CD4-positive, CD25-positive, alpha-beta regulatory T cell (primary cell): ENCODE measurements around the gene KRTAP10-7. TPM values are rescaled to one million over a fixed set of nuclear protein-coding genes. Genes with fewer than 3 reads are reported as not detected.
A peak's percentile ranks its signal among the peaks of the same experiment; 100 is the strongest.
"Not testable (repeated sequence)": the region's sequence is repeated elsewhere in the genome, so short reads cannot be mapped to it uniquely, and the experiment has no call there.

ENCODE experiments used
- ATAC-seq, 2 donors: fragments of 150-1000 bp; cut with Tn5 transposase; one replicate each; pipeline ENCODE4 v1.10.0; 2021; ENCODE audit warnings: low read depth in 2 of 2, moderate number of reproducible peaks in 2 of 2, moderate library complexity in 1 of 2
- DNase-seq, 3 donors: peaks; one replicate each; pipeline versions ENCODE4 v3.0.0 to v3.0.0-alpha.2; 2012 to 2022; ENCODE audit warnings: mixed read lengths in 1 of 3
- H3K27ac ChIP-seq: one replicate; pipeline ENCODE4 v1.7.0; 2013; ENCODE audit warnings: mild to moderate bottlenecking, low read length; ENCODE audit not compliant: insufficient read depth, poor library complexity, severe bottlenecking
- H3K27me3 ChIP-seq: one replicate; pipeline ENCODE4 v1.7.0; 2013; ENCODE audit warnings: low read length; ENCODE audit not compliant: control insufficient read depth, insufficient read depth
- H3K36me3 ChIP-seq: one replicate; pipeline ENCODE4 v1.7.0; 2013; ENCODE audit warnings: mild to moderate bottlenecking, low read length, moderate library complexity; ENCODE audit not compliant: control insufficient read depth, insufficient read depth
- H3K4me1 ChIP-seq: 2 replicates; pipeline ENCODE4 v1.7.0; 2013; ENCODE audit warnings: mild to moderate bottlenecking, low read length; ENCODE audit not compliant: insufficient read depth, control insufficient read depth, poor library complexity, severe bottlenecking
- H3K4me3 ChIP-seq: one replicate; pipeline ENCODE4 v1.7.0; 2013; ENCODE audit warnings: low read depth, mild to moderate bottlenecking, low read length, moderate library complexity
- H3K9me3 ChIP-seq, 2 experiments: 1 replicate in 1 of 2; 2 replicates in 1 of 2; pipeline ENCODE4 v1.7.0; 2013; ENCODE audit warnings: low read length in 2 of 2, mild to moderate bottlenecking in 1 of 2, moderate library complexity in 1 of 2; ENCODE audit not compliant: control insufficient read depth in 2 of 2
- H3K27ac Mint-ChIP-seq, 3 donors: one replicate each; pipeline ENCODE4 v1.8.0; 2020 to 2022; ENCODE audit warnings: mild to moderate bottlenecking in 3 of 3, mixed read lengths in 3 of 3, moderate library complexity in 2 of 3
- H3K27me3 Mint-ChIP-seq: one replicate; pipeline ENCODE4 v1.8.0; 2022; ENCODE audit warnings: mild to moderate bottlenecking, mixed read lengths
- H3K36me3 Mint-ChIP-seq: one replicate; pipeline ENCODE4 v1.8.0; 2020; ENCODE audit warnings: mixed read lengths
- H3K4me1 Mint-ChIP-seq, 4 donors: one replicate each; pipeline ENCODE4 v1.8.0; 2020 to 2022; ENCODE audit warnings: mixed read lengths in 4 of 4, mild to moderate bottlenecking in 1 of 4
- H3K4me3 Mint-ChIP-seq, 4 donors: one replicate each; pipeline ENCODE4 v1.8.0; 2020 to 2022; ENCODE audit warnings: mild to moderate bottlenecking in 4 of 4, mixed read lengths in 4 of 4, moderate library complexity in 3 of 4
- H3K9me3 Mint-ChIP-seq, 7 donors: one replicate each; pipeline ENCODE4 v1.8.0; 2020 to 2022; ENCODE audit warnings: mixed read lengths in 7 of 7, mild to moderate bottlenecking in 3 of 7, moderate library complexity in 2 of 7
- polyA plus RNA-seq, 4 donors: library from polyadenylated mRNA; unstranded; fragments of 300-500 nt; fragmentation: Illumina TruSeq; gene quantifications; one replicate each; pipeline ENCODE4 v1.2.3, GENCODE V29; 2021
- total RNA-seq: library from RNA; stranded (reverse); gene quantifications from one replicate; pipeline ENCODE4 v1.2.3, GENCODE V29; 2022

KRTAP10-7 gene
- total and polyA plus RNA-seq, 5 donors from 2014 or later: not detected

DNA sequence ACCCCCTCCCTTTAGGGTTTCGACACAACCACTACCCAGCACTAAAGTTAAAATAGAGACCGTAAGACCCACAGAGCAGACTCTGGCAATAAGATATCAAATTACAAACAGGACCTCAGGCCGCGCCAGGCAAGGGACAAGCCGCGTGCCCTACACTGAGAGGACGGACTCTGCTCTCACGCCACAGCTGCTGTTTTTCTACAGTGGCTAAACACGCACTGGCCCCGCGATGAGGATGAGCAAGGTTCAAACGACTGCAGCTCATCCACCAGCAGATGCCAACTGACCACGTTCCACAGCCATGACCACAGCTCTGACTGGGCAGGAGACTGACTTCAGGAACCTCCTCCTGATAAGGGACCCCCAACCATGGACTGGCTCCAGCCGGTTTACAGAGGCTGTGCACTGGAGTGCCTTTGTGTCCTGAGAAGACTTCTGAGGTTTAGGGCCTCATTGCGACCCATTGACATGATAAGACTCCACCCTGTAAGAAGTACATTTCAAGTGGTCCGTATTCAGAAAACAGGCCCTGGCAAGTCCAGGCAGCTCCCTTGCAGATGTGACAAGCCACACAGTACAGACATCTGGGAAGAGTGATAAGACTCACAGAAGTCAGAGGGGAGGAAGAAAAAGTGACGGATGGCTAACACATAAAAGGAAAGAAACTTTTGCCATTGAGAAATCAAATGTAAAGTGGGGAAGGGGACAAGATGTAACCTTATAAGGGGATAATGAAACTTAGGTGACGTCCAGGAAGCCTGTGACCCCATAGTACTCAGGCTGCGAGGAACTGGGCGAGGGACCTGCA lies 6.6 kb upstream of the KRTAP10-7 start:
- Histone ChIP-seq H3K4me3 (no peak overlapping the region), H3K27ac (no peak overlapping the region), H3K36me3 (no peaks in the 10 kb centered on the region), H3K9me3 (peaks cover 3% of the 10 kb centered on the region in 2 experiments), H3K4me1 (no peaks in the 10 kb centered on the region), H3K27me3 (peaks cover 4% of the 10 kb centered on the region)
- Mint-ChIP-seq H3K9me3 (peaks cover 0 to 5% (median 1%) of the 10 kb centered on the region in 7 donors), H3K36me3 (no peaks in the 10 kb centered on the region), H3K4me3 (no peak overlapping the region), H3K27ac (peak overlapping the region in 2 of 3 donors; percentile 23 to 39), H3K27me3 (peaks cover 22% of the 10 kb centered on the region), H3K4me1 (peaks cover 0 to 2% (median 0%) of the 10 kb centered on the region in 4 donors)
- ATAC-seq (no peak), DNase-seq (no peak)

DNA sequence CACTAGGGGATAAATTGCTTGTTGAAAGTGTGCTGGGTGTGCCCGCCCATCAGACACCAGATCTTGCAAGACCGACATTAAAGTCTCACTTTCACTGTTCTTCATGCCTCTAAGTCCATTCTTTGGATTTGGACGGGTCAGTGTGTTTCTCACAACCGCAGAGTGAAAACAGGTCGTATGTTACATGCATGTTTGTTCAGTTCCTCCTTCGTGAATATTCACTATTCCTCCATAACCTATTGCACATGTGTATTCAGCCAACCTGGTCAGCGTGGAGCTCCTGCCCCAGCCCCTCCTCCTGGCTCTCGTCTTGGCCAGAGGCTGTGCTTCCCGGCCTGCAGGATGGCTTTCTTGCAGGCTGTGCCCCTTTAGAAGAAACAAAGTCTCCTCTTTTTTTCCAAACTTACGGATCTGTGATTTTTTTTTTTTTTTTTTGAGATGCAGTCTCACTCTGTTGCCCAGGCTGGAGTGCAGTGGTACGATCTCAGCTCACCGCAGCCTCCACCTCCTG lies 5.9 kb upstream of the KRTAP10-7 start:
- H3K4me1 ChIP-seq: no peaks in the 10 kb centered on the region
- DNase-seq (no peak), ATAC-seq (no peak)
- peaks cover 3 to 8% of the 10 kb centered on the region in 2 experiments for H3K9me3 ChIP-seq
- Mint-ChIP-seq H3K27ac (peak overlapping the region in 1 of 3 donors; percentile 39), H3K27me3 (peaks cover 24% of the 10 kb centered on the region), H3K9me3 (peaks cover 0 to 6% (median 0%) of the 10 kb centered on the region in 7 donors), H3K4me1 (peaks cover 0 to 2% (median 0%) of the 10 kb centered on the region in 4 donors), H3K36me3 (no peaks in the 10 kb centered on the region), H3K4me3 (no peak overlapping the region)
- H3K27me3 ChIP-seq: peaks cover 3% of the 10 kb centered on the region
- H3K27ac ChIP-seq: no peak overlapping the region
- no peak overlapping the region for H3K4me3 ChIP-seq
- H3K36me3 ChIP-seq: no peaks in the 10 kb centered on the region

DNA sequence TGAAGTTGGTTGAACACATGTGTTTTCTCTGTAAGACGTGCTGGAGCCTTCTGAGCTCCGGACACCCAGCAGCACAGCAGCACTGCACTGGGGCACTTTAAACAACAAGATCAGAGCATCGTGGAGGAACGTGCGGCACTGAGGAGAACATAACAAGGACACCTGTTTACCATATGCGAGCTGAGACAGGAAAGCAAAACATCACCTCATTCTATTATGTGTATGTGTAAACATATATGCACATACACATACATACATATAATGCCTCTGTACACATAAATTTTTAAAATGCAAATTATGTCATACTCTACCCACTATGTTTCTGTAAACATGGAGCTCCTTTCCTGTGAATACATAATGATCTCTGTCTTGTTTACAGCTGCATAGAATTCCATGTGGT lies 4.9 kb upstream of the KRTAP10-7 start:
- no peaks in the 10 kb centered on the region for H3K36me3 ChIP-seq
- DNase-seq: no peak
- Mint-ChIP-seq H3K9me3 (peaks cover 0 to 6% (median 0%) of the 10 kb centered on the region in 7 donors), H3K36me3 (no peaks in the 10 kb centered on the region), H3K4me3 (no peak overlapping the region), H3K4me1 (peaks cover 0 to 2% (median 0%) of the 10 kb centered on the region in 4 donors), H3K27ac (peak overlapping the region in 1 of 3 donors; percentile 11), H3K27me3 (peaks cover 29% of the 10 kb centered on the region)
- no peak for ATAC-seq
- H3K9me3 ChIP-seq: peaks cover 3 to 8% of the 10 kb centered on the region in 2 experiments
- peaks cover 3% of the 10 kb centered on the region for H3K27me3 ChIP-seq
- H3K4me1 ChIP-seq: no peaks in the 10 kb centered on the region
- no peak overlapping the region for H3K27ac ChIP-seq
- H3K4me3 ChIP-seq: no peak overlapping the region

DNA sequence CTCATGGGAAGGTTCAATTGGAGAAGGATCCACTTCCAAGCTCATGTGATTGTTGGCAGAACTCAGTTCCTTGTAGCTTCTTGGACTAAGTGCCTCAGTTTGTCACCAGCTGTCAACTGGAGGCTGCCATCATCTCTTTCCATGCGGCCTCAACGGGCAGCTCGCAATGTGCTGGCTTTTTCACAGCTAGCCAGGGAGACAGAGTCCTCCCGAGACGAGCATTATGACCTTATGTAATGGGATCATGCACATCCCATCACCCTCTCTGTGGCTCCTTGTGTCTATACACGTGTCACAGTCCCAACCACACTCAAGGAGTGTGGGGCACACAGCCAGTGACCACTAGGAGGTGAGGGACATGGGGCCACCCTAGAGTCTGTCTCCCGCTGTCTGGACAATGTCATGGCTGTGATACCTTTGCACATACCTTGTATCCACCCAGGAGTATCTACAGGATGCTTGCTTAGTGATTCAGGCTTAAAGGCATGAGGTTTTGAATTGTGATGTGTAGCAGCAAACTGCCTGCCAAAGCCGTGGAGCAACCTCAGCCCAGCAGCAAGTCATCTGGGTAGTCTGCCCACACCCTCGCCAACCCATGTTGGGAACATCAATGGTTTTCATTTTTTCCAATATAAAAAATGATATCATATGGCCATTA lies 4.2 kb upstream of the KRTAP10-7 start:
- Mint-ChIP-seq H3K4me1 (peaks cover 0 to 2% (median 0%) of the 10 kb centered on the region in 4 donors), H3K27me3 (peaks cover 30% of the 10 kb centered on the region), H3K27ac (no peak overlapping the region), H3K36me3 (no peaks in the 10 kb centered on the region), H3K9me3 (peaks cover 0 to 6% (median 0%) of the 10 kb centered on the region in 7 donors), H3K4me3 (no peak overlapping the region)
- Histone ChIP-seq H3K4me3 (no peak overlapping the region), H3K36me3 (no peaks in the 10 kb centered on the region), H3K4me1 (no peaks in the 10 kb centered on the region), H3K9me3 (peaks cover 3 to 8% of the 10 kb centered on the region in 2 experiments), H3K27me3 (peaks cover 3% of the 10 kb centered on the region), H3K27ac (no peak overlapping the region)
- ATAC-seq (no peak), DNase-seq (no peak)

- DNase-seq: no peak
- no peaks in the 10 kb centered on the region for H3K36me3 ChIP-seq
- no peaks in the 10 kb centered on the region for H3K4me1 ChIP-seq
- H3K4me3 ChIP-seq: no peak overlapping the region
- H3K36me3 Mint-ChIP-seq: no peaks in the 10 kb centered on the region
- peaks cover 3% of the 10 kb centered on the region for H3K27me3 ChIP-seq
- peaks cover 0 to 2% (median 0%) of the 10 kb centered on the region in 4 donors for H3K4me1 Mint-ChIP-seq
- H3K27ac ChIP-seq: no peak overlapping the region
- no peak overlapping the region for H3K4me3 Mint-ChIP-seq
- ATAC-seq: no peak
- peaks cover 0 to 6% (median 2%) of the 10 kb centered on the region in 7 donors for H3K9me3 Mint-ChIP-seq
- H3K9me3 ChIP-seq: peaks cover 3 to 8% of the 10 kb centered on the region in 2 experiments
- H3K27me3 Mint-ChIP-seq: peaks cover 30% of the 10 kb centered on the region
- no peak overlapping the region for H3K27ac Mint-ChIP-seq
These were observed 2.3 kb upstream of the KRTAP10-7 start for GRCh38 chr21:44598061-44598460.

GRCh38 chr21:44599264-44600029 lies 950 bp upstream of the KRTAP10-7 start:
- Mint-ChIP-seq H3K4me3 (no peak overlapping the region), H3K4me1 (no peaks in the 10 kb centered on the region), H3K36me3 (no peaks in the 10 kb centered on the region), H3K9me3 (peaks cover 0 to 6% (median 2%) of the 10 kb centered on the region in 7 donors), H3K27me3 (peaks cover 39% of the 10 kb centered on the region), H3K27ac (peak overlapping the region in 1 of 3 donors; percentile 30)
- H3K27ac ChIP-seq: no peak overlapping the region
- no peak overlapping the region for H3K4me3 ChIP-seq
- H3K27me3 ChIP-seq: peaks cover 9% of the 10 kb centered on the region
- H3K4me1 ChIP-seq: no peaks in the 10 kb centered on the region
- DNase-seq (no peak), ATAC-seq (no peak)
- peaks cover 3 to 8% of the 10 kb centered on the region in 2 experiments for H3K9me3 ChIP-seq
- no peaks in the 10 kb centered on the region for H3K36me3 ChIP-seq

DNA sequence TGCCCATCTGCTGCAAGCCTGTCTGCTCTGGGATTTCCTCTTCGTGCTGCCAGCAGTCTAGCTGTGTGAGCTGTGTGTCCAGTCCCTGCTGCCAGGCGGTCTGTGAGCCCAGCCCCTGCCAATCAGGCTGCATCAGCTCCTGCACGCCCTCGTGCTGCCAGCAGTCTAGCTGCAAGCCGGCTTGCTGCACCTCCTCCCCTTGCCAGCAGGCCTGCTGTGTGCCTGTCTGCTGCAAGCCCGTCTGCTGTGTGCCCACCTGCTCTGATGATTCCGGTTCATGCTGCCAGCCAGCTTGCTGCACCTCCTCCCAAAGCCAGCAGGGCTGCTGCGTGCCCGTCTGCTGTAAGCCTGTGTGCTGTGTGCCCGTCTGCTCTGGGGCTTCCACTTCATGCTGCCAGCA lies 694 bp downstream of the KRTAP10-7 start:
- H3K27ac Mint-ChIP-seq, H3K4me1 Mint-ChIP-seq, H3K36me3 ChIP-seq, H3K36me3 Mint-ChIP-seq, H3K27me3 ChIP-seq, DNase-seq, H3K4me3 ChIP-seq, H3K4me3 Mint-ChIP-seq, ATAC-seq, H3K4me1 ChIP-seq, H3K27ac ChIP-seq, H3K9me3 Mint-ChIP-seq, H3K9me3 ChIP-seq: not testable (repeated sequence)
- H3K27me3 Mint-ChIP-seq: peaks cover 46% of the 10 kb centered on the region
